Endothelial cell of hepatic sinusoid (primary cell): ENCODE measurements around the gene PDE4D.
"Not testable (repeated sequence)": the region's sequence is repeated elsewhere in the genome, so short reads cannot be mapped to it uniquely, and the experiment has no call there.

ENCODE experiments used
- in situ Hi-C: cut with HindIII; loops from 2 replicates; pipeline ENCODE4 v1.10.0; 2017; ENCODE audit warnings: low sequenced_read_pairs

PDE4D gene

DNA sequence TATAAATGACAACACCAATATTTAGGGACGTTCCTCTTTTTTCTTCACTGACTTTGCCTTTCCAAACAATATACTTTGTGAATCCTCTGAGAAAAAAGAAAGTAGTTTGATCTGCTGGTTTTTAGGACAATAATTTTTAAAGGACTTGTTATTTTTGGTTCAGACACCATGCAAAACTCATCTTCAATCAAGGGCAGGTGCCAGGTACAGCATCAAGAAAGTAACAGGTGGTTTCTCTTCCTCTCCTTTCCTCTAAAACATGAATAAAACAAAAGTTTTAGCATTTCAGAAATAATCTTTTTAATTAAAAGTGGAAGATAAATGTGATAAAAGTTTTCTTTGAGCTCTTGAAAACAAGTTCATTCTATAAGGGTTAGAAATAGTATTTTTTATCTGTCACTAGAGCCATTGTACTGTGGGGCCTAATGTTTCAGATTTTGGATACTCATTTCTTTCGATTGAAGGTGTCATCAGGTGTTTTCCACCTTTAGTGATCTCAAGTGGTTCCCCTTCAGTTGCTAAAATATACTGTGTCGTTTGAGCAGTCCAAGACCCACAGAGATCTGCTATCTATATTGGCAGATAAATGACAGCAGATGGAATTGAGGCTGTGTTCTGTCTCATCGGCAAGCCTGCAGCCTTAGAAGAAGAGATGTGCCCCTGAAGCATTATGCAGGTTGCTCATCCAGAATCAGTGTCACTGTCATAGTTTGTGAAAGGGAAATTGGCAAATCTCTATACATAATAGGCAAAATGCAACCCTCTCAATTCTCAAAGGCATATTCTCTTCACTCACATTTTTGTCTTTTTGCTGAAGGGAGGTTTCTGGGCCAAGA, 499.7 kb downstream of the PDE4D start:
- in situ Hi-C loops: no loop called here

DNA sequence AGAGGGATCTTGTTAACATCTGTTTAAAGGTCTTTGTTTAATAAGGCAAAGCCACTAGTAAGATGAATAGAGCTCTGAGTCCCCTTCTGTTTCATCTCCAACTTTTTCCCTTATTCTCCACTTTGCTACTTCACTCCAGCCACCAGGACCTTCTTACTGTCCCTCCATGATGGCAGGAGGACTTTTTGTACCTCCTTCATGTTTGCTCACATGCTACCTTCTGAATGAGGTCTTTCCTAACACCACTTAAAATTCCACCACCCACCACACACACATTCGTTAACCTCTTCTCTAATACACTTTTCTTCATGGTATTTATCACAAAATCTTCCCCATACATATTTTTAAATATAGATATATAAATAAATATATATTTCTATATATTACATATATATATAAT, 501.9 kb downstream of the PDE4D start:
- in situ Hi-C loops: no loop called here

DNA sequence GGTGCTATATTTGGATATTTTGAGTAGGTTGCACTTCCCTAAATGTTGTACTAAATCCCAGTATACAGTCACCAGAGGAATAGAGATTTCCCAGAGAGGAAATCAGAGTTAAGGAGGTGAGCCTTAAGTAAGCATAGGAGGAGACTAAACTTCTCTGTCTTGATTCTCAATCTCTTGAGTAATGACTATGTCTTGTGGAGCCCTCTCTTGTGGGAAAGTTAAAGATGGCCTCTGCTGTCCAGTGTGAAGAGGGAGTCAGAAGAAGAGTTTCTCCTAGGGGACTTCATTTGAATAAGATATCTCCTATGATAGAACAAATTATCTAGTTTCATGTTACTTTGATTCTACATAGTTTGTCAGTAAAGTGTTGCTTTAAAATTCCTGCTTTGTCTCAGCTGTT, 502.5 kb downstream of the PDE4D start:
- in situ Hi-C loops: no loop called here

DNA sequence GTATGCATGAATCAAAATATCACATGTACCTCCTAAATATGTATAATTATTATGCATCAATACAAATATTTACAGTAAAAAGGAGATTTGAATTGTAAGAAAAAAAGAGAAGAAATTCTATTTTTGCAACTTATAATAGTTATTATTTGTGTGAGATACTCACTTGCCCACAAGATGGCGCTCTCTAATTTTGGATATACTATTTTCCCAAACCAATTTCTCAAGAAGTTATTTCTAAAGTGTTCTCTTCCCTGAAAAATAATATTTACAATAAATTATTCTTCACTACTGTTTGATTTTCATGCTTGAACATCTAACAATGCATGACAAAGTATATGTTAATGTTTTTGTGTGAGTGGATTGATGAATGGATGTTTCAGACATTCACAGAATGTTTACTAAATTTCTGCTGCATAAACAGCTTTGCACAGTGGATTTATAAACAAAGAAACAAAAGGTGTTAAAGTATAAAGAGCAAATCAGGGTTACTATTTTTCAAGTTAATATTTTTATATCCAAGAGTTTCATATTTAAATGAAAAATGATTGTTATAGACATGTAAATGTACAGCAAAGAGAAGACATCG, 503.4 kb downstream of the PDE4D start:
- in situ Hi-C loops: no loop called here

DNA sequence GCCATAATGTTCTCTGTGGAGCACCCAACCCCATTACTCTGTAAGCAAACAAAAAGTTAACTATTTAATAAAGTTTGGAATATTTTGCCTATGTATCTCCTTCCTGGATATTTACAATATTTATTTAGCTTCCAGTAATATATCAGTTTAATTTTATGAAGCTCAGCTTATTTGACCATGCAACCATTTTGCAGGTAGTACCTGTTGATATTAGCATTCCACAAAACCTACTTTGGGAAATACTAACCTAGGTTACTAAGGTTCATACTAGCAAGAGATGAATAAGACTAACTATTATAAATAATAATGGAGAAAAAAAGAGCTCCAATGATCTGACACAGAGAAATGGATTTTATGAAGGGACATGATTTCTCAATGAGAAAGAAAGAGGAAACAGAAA, 506.4 kb downstream of the PDE4D start:
- in situ Hi-C loops: no loop called here

DNA sequence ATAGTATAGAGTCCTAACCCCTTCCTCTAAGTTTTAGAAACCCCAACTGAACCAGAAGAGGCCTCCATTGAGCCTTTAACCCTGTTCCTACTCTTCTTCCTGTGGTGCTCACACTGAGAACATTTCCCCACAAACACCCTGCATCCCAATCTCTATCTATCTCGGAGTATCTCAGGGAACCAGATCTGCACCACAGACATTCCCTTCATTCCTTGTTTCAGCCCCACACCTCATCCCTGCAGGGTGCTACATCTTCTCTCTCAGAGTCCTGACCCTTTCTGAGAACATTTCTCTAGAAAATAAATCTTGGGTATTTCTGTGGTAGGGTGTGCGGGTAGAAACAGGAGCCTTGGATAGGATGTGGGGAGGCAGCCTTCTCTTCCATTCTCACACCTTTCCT, 507.8 kb downstream of the PDE4D start:
- in situ Hi-C loops: no loop called here

DNA sequence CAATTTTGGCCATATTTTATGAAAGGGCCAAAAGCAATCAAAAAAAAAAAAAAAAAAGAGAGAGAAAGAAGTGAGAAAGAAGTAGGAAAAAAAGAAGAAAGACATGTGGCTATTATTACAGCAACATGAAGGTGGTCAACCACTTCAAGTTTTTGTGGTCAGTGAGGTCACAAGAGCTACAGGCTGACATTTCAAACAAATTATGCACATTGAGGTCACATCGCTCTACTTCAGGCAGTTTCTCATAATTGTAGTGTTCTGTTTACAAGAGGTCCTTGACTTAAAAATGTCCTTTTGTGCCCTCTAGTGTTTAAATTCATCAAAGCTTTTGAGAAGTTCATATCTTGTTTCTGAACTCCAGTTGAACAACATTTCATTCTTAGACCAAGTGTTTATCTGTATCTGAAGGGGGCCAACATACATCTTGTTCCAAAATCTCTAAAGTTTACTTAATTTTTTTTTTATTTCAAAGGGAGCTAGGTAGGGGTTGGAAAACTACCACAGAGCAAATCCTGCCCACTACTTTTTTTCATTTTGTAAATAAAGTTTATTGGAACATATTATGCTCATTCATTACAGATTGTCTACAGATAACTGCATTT, 513.1 kb downstream of the PDE4D start:
- in situ Hi-C loops: loop anchor here (5.0 kb wide), 1 partner anchor 193 kb away; no protein-coding TSS in a partner anchor

DNA sequence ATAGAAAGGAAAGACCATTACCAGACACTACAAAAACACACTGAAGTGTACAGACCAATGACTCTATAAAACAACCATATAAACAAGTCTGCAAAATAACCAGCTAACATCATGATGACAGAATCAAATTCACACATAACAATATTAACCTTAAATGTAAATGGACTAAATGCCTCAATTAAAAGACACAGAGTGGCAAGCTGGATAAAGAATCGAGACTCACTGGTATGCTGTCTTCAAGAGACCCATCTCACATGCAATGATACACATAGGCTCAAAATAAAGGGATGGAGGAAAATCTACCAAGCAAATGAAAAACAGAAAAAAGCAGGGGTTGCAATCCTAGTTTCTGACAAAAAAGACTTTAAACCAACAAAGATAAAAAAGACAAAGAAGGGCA, 519.5 kb downstream of the PDE4D start:
- in situ Hi-C loops: not testable (repeated sequence)

DNA sequence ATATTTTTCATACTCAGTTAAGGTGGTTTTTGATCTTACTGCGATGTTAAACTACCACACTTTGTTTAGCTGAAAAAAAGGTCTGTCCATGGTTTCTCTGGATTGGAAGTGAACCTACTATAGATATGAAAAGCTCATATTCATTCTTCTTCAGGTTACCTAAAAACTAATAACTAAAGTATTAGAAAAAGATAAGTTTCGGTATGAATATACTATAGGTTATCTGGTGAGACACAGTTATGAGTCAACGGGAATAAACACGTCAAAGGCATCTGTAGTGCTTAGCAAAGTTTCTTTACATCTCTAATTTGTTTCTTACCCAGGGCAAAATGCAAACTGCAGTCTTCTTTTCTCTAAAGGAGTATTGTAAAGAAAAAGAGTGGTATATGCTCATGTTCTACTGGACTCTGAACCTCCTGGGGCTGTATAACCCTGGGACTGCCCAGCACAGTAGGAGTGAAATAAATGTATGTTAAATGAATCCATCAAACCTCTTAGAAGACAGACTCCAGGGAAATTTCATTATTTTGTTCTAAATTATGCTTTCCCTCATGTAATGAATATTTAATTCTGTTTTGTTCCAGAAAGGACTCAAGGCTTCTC, 521.9 kb downstream of the PDE4D start:
- in situ Hi-C loops: no loop called here

DNA sequence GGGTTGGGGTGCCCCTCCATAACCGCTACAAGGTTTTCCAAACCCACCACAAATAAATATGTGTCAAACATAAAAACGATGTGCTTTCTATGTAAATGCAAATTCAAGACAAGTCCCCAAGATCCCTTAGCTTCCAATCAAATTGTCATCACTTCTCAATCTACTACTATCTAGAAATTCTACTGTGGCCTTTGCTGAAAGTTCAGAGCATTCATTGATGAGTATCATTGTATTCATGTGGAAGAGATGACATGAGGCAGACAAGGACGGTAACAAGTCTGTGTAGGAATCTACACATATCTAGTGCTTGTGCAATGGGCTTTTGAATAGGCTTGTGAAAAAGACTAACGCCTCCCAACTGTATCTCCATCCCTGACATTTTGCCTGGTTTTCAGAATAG, 524.6 kb downstream of the PDE4D start:
- in situ Hi-C loops: no loop called here

DNA sequence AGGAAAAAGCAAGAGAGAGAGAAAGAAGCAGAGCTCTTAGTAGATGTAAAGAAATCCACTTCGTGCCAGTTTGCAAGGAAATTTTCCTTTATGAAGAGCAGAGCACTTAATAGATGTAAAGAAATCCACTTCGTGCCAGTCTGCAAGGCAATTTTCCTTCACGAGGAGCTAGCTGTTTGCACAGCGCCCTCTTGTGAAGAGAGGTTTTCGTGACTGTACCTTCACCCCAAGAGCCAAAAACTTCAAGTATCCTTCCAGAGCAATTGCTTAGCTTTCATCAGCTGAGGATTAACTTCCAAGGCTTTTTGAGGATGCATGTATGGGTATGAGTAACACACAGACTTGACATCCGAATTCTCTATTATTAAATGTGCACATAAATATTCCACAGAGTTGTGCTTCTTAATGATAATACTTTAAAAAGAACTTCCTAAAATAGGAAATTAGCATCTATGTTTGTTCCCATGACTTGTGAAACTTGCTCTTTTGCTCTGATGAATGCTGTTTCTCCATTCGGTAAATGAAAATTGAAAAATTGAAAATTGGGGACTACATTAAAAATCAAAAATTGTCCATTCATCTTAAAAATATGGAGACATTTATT, 525.6 kb downstream of the PDE4D start:
- in situ Hi-C loops: no loop called here

DNA sequence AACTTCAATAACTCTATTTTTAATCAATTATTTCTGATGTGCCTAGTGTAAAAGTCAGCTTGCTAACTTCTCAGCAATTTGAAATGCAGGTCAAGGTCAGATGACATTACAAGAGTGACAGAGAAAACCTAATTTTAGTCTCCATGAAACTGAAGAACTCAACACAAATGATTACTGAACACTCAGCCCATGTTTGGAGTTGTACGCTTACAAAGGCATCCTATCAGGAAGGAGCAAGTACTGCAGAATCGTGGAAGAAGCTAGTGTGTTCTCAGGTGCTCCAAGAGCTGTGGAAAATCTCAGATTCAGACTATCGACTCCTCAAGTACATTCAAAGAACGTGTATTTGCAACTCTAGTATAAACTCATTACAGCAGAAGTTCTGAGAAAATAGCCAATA, 526.7 kb downstream of the PDE4D start:
- in situ Hi-C loops: no loop called here

DNA sequence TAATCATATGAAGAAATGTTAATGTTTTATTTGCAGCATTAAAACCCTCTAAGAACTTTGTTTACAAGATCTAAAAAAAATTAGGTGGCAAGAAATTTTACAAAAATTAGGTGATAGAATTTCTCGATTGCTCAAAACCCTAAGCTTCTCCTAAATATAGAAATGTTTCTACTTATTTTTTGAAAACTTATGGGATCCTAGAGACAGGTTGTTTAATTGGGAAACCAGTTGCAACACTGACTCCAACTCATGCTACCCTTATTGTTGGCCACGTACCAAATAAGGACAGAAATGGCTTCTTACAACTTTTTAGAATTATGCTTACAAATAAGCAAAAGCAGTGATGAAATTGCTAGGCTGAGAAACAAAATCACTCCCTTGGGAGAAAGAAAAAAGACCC, 531.1 kb downstream of the PDE4D start:
- in situ Hi-C loops: no loop called here

DNA sequence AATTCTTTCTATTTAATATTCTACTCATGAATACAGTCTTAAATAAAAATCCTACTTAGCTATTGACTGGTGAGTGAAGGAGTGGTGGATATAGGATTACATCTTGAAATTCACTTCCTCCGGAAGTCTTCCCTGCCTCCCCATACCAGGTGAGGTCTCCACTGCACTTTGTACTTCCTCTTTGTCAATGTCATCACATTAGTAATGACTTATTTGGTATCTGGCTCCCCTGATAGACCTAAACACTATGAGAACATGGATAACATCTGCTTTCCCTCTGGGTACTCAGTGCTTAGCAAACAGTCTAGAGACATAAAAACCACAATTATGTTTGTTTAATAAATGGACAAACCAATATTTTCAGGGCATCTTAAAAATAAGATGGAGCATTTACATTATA, 532.1 kb downstream of the PDE4D start:
- in situ Hi-C loops: no loop called here

DNA sequence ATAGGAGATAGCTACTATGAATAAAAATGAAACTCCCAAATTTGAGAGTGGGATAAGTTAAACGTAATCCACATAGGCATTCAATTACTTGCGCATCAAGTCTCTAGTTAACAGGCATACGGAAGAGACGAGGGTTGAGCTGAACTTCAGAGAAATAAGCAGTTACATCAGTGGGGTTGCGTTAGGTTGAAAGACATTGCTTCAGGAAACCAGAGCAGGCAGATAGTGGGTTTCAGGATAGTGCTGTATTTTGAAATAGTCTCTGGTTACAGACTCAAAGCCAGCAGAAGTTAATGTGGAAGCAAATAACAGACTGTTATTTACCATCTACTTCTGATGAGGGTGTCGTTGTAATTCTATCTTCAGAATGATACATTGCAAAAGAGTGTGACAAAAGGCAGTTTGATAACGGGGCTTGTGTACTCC, 533.4 kb downstream of the PDE4D start:
- in situ Hi-C loops: no loop called here

DNA sequence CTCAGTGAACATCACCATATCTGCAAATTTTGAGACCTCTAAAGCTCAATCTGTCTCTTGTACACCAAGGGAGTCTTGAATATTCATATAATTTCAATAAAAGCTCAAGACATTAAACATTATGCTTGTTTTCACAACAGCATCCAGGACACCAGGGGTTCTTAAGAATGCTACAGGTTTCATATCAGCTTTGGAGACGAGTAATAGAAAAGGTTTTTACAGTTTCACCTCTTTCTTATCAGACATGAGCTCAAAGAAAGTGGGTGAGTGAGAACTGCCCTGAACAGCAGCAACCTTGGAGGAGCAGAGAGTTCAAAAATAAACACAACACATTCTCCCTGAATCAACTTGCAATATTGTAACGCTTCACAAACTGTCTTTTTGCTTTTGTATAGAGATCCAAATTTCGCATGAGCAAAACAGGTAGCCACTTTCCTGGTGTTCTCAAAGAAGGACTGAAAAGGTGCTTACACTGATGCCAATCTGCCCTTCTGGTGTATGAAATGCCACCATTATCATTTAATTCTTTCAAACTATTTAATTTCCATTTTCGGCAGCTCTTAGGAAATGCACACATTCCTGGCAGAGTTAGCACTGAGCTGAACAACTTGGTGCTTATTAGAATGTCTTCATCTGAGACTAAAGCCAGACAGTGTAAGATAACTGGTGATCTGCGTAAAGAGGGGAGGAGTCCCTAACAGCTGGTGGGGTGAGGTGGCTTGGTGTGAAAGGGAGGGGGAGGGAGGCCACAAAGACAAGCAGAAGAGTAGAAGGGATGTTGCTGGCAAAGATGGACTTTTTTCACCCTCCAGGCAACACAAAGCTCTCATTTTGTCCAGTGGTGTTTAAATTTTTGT, 535.3 kb downstream of the PDE4D start:
- in situ Hi-C loops: no loop called here

DNA sequence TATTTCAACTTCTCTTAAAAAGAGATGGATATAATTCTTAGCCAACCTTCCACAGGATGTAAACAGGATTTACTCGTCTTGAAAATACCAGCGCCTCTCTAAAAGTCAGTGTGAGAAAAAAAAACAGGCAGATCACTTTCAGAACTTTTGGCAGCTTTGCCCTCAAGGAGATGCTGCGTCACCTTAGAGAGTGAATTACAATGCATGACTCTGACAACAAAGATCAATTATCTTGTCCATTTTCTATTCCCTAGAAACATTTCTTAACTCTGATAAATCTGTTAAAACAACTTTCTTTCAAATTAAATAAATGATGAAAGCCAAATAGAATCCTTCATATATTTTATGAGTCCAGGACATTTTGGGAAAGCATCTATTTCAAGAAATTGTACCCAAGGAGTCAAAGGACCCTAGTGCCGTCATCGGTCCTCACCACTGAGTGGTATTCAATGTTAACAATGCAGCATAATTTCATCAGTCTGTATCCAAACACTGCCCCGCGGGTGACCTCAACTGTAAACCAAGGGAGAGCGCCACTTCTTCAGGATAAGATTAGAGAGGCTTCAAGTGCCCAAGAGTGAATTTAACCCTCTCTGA, 536.0 kb downstream of the PDE4D start:
- in situ Hi-C loops: no loop called here

DNA sequence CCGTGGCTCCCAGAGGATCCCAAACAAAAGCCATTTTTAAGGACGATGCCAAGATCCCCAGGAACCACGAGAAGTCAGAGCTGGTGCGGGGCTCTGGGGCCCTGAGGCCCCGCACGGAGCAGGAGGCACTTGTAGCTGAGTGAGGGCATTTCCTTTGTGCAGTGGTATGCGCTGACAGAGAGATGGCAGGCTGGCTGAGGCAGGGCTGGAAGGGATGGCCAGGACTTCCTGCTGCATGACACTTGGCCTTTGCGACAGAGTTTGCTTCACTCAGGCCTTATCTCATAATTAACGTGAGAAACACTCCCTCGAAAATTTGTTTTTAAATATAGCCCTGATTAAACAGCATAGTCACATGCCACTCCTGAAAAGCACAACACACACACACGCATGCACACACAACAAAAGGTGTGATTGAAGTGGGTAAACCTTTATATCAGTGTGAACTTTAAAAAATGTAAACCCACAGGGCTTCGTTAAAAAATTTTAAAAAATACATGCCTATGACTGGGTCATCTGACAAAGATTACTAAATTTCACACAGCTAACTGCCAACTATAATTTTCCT, 536.6 kb downstream of the PDE4D start:
- in situ Hi-C loops: no loop called here

DNA sequence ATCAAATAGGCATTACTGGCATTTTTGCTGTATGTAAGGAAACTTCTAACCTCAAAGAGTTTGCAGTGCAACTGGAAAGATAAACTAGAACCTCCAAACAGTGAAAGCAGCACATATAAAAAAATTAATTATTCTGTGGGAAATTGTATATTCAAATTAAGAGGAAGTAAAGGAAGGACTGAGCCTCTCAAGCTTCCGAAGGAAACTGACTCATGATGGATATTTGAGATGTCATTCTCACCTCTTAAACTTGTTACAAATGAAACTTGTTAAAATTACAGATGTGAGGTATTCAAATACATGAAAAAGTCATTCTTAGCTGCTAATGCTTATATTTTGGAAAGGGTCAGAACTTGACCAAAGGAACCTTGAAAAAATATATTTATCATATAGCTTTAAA, 538.7 kb downstream of the PDE4D start:
- in situ Hi-C loops: no loop called here

DNA sequence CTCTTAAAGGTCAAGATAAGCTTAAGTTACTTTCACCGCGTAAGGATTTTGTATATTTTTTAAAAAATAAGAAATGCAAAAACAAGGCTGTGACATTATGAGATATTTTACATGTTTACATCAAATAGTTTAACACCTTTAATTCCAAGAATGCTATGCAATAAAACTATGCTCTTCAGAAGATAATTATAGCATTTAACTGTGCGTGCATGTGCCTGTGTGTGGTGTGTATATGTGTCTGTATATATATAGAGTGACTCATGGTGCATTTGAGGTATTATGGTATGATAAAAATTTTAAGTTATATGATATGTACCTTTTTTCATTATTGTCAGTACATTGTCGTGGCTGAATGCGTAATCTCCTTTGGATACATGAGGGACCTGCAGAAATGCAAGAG, 539.3 kb downstream of the PDE4D start:
- in situ Hi-C loops: no loop called here
